ENCODE measurements around the gene SLC39A12.

DNA sequence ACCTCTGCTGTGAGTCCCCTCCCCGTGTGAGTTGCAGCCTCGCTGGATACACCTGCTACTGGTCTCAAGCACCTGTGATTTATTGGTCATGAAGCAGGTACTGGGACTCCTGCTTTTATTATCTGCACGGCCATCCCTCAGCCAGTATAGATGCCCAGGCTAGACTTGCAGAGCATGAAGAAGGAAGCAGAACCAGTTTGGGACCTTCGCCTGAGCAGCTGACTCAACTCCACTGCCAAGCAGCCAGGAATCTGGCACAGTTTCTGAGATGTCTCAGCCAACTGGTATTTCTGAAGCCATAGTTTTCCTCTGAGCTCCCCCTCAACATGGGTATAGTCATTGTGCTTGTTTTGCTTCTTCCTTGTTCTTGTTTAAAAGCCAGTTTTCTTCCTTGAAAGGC is 28.0 kb upstream of the SLC39A12 start:
- no peak for TF ChIP-seq POLR2A (IDR thresholded peaks at IDR 0.05)
- TF ChIP-seq, protein P1, sequence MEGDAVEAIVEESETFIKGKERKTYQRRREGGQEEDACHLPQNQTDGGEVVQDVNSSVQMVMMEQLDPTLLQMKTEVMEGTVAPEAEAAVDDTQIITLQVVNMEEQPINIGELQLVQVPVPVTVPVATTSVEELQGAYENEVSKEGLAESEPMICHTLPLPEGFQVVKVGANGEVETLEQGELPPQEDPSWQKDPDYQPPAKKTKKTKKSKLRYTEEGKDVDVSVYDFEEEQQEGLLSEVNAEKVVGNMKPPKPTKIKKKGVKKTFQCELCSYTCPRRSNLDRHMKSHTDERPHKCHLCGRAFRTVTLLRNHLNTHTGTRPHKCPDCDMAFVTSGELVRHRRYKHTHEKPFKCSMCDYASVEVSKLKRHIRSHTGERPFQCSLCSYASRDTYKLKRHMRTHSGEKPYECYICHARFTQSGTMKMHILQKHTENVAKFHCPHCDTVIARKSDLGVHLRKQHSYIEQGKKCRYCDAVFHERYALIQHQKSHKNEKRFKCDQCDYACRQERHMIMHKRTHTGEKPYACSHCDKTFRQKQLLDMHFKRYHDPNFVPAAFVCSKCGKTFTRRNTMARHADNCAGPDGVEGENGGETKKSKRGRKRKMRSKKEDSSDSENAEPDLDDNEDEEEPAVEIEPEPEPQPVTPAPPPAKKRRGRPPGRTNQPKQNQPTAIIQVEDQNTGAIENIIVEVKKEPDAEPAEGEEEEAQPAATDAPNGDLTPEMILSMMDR (IDR thresholded peaks at IDR 0.05) = no peak

Data from esophagus squamous epithelium (tissue), 4 donors.